ENCODE results near the gene APLP2.

Gene APLP2

GRCh38 chr11:130120045-130120444 is 50.4 kb downstream of the APLP2 start:
- no peak for DNase-seq

DNA sequence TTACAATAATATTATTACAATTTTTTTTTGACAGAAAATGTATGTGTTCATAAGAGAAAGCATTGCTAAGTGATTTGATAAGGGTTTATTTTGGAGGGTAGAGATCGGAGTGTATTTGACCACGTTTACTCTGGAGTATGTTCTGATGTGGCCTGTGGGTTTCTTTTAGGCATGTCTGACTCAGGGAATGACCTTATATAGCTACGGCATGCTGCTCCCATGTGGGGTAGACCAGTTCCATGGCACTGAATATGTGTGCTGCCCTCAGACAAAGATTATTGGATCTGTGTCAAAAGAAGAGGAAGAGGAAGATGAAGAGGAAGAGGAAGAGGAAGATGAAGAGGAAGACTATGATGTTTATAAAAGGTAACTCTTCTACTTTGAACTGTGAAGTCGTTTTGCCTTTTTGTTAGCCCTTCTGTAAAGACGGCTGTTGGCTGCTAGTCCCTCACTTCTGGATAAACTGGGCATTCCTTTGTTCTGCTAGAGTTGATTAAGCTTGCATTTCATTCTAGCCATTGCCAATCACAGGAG is 51.8 kb downstream of the APLP2 start:
- peak; percentile 83 for DNase-seq

- DNase-seq: no peak
Measured at GRCh38 chr11:130122141-130122575, 52.5 kb downstream of the APLP2 start.

DNA sequence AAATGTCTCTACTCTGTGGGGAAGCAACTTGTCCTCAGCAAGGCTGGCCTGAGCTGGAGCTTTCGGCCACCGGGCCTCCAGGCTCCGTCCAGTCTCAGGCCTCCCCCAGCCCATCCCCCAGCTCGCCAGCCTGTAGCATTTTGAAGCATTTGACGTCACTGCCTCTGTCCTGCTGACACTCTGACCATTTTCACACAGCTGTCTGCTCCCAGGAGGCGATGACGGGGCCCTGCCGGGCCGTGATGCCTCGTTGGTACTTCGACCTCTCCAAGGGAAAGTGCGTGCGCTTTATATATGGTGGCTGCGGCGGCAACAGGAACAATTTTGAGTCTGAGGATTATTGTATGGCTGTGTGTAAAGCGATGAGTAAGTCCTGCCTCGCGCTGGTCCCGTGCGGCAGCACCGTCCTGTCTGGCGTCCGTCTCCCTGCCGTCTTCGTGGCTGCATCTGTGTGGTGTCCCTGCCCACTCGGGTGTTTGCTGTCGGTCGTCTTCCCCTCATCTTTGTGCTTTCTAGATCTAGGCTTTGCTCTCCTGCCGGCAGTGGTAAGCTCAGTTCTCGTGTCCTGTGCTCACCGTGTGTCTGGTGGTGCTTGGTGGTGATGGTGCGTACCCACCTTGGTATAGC is 53.8 kb downstream of the APLP2 start:
- no peak for DNase-seq

DNA sequence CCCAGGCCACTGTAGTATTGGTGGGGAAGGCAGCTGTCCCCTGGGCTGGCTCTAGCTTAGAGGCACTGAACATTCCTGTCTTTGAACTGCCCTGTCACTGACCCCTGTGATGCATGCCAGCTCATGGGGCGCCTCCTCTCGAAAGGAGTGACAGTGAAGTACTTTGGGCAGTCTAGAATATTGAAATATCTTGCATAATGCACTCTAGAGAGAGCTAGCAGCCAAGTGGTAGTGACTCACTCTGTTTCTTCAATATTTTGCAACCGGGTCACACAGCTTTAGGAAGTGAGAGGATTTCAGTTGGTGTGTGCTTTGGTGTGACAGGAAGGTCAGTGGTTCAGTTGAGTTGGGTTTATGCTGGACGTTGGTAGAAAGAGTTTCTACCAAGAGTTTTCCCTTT is 54.4 kb downstream of the APLP2 start:
- peak; percentile 79 for DNase-seq

DNA sequence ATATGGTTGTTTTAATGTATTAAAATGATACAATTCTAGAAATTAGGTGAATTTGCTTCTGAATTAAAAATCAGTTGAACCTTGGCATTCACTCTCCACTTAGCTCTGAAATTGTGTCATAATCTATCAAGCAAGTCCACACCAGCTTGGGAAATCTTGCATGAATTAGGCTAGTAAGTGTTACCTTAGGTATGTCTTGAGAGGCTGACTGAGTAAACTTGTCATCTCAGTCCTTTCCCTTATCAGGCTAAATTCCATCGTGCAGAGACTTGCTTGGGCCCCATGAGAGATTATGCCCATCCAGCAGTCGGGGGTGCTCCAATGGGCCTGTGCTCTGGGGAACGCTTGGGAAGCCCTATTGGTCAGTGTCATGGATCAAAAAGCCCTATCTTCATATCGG is 55.9 kb downstream of the APLP2 start:
- no peak for DNase-seq

- no peak for DNase-seq
Measured at GRCh38 chr11:130126516-130126915, 56.8 kb downstream of the APLP2 start.

- no peak for DNase-seq
Measured at GRCh38 chr11:130127509-130127908, 57.8 kb downstream of the APLP2 start.

DNA sequence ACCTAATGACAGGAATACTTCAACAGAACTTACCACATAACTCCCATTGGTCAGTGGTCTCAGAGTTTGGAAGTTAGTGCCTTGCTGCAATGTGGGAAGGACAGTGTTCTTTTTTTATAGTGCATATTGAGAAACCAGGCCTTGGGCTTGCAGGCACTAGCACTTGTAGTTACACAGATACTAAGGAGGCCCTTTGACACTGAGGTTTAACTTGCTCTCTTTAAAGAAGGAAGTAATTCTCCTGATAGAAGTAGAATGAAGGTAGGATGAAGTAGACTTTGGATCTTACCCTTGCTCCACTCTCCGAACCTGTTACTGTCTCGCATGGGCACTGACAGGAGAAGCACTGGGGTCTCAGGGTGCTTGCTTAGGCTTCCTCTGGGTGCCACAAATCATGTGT is 58.9 kb downstream of the APLP2 start:
- no peak for DNase-seq

- DNase-seq: no peak
Measured at GRCh38 chr11:130129922-130130321, 60.2 kb downstream of the APLP2 start.

- DNase-seq: peak; percentile 67
Measured at GRCh38 chr11:130131961-130132850, 62.5 kb downstream of the APLP2 start.

DNA sequence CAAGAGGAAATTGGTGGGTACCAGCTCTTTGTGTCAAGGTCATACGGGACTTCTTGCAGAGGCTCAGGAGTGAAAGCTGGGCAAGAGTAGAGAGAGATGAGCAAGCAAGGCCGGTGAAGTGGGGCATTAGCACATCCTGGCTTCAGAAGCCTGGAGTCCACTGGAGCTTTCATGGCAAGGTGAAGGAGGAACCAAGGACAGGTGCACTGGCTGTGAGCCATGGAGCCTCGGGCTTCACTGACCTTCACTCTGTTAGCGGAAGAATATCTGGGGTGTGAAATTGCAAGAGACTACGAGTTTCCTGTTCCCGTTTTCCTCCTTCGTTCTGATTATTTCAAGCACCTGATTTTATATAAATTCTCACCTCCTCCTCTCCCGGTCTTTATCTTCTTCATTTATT is 64.0 kb downstream of the APLP2 start:
- DNase-seq: no peak

GRCh38 chr11:130136107-130136506 is 66.4 kb downstream of the APLP2 start:
- DNase-seq: no peak

DNA sequence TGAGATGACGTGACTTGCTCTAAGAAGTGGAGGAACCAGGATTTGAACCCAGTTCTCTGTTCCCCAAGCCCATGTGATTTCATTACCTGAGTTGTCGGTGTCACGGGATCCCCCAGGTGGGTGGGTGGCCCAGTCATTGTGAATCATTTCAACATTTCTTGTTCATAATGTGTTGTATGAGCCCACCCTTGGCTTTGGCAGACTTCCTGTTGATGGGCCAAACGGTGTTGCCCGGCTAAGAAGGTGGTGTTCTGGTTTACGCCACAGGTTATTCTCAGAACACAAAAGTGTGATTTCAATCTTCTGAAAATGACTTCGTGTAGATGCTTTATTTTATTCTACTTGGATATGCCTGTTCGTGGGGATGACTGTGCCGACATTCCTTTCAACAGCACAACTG is 68.3 kb downstream of the APLP2 start:
- no peak for DNase-seq

- DNase-seq: no peak
Measured at GRCh38 chr11:130139401-130139800, 69.7 kb downstream of the APLP2 start.

- DNase-seq: no peak
Measured at GRCh38 chr11:130141561-130142341, 72.1 kb downstream of the APLP2 start.

DNA sequence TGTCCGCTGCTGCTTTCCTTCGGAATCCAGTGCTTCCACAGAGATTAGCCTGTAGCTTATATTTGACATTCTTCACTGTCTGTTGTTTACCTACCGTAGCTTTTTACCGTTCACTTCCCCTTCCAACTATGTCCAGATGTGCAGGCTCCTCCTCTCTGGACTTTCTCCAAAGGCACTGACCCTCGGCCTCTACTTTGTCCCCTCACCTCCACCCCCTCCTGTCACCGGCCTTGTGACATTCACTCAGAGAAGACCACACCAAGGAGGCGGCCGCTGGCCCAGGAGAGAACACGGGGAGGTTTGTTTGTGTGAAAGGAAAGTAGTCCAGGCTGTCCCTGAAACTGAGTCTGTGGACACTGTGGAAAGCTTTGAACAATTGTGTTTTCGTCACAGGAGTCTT is 74.4 kb downstream of the APLP2 start:
- DNase-seq: no peak

GRCh38 chr11:130144861-130145281 is 75.2 kb downstream of the APLP2 start:
- DNase-seq: no peak

- DNase-seq: no peak
Measured at GRCh38 chr11:130145311-130145812, 75.7 kb downstream of the APLP2 start.

DNA sequence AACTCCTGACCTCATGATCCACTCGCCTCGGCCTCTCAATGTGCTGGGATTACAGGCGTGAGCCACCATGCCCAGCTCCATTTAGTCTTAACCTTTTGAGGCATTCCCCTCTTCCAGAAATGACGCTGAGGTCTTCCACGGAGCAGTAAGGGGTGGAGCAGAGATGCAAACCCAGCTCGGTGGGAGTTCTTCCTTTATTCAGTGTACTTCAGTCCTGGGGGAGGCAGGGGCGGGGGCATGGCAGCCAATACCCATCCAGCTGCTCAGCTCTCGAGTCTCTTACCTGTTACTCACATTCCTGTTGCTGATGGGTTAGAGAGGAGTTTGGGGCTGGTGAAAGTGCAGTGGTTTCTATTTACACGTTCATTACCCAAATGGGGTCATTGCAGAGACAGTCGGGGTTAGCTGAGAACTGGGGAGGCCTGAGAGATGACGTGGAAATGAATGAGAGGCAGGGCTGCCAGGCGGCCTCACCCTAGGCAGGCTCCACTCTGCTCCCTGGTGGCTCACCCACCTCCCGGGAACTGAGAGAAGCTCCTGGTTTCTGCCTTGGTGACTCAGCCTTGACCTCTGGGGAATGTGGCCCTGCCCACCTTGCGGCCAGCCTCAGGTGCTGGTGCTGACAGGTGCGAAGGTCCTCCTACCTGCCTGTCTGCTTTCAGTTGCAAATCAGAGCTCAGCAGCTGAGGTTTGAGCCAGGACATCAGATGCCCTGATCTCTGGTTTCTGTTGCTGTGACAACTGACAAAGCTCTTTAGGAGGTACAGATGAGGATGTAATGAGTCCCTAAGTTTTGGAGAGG is 76.5 kb downstream of the APLP2 start:
- no peak for DNase-seq

- DNase-seq: no peak
Measured at GRCh38 chr11:130146796-130147195, 77.1 kb downstream of the APLP2 start.

GRCh38 chr11:130148796-130149326 is 79.2 kb downstream of the APLP2 start:
- DNase-seq: no peak

Measured in fibroblast of skin of abdomen (primary cell).